Posterior cingulate gyrus (tissue), 11 donors: ENCODE results near the gene TTC9C.
"Not testable (repeated sequence)": the region's sequence is repeated elsewhere in the genome, so short reads cannot be mapped to it uniquely, and the experiment has no call there.

Experiments used
- DNase-seq, 10 donors: peaks; one replicate each; pipeline versions ENCODE4 v3.0.0 to v3.0.0-alpha.2; 2020 to 2021; ENCODE audit warnings: mixed read lengths in 3 of 10
- intact Hi-C: fragments of 100-400 bp; cut with DNase I; formaldehyde crosslinking; loops from one replicate; pipeline ENCODE4 v1.15.1; 2023

TTC9C gene, protein sequence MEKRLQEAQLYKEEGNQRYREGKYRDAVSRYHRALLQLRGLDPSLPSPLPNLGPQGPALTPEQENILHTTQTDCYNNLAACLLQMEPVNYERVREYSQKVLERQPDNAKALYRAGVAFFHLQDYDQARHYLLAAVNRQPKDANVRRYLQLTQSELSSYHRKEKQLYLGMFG

DNA sequence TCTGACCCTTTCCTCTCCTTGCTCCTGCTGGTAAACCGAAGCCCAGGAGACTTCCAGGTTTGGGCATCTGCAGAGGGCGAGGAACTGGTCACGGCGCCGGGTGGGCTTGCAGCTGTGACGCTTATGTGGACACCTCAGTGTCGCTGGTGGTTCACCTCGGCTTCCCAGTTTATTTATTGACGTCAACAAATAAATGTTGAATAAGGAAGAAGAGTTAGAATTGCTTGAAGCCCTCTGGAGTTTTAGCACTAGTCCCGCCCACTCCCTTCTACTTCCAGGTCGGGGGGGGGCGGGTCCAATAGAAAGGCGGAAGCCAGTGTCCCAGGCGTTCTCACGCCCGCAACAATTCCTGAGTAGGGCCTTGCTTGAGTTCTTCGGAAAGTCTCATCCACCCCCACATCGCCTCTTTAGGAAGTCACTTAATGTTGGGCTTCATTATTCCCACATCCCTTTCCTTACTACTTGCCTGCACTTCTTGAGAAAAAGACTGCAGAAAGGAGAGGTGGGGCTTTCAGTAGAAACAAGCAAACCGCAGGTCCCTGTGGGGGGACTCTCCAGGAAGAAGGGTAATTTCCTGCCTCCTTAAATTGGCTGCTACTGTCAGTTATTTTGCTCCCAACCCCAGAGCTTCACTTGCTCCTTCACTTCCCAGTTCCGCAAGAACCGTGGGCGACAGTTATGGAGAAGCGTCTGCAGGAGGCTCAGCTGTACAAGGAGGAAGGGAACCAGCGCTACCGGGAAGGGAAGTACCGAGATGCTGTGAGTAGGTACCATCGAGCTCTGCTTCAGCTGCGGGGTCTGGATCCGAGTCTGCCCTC, at the start of gene TTC9C:
TTC9C (plus strand) TSS at position 316 of the 818 bp plus-strand sequence; CDS start at position 679, 363 bp downstream.
- intact Hi-C loops = loop anchor here (2.0 to 10.0 kb wide), 2 partner anchors 32 to 106 kb away; partner anchors contain the start of genes POLR2G, STX5, TEX54 and WDR74
- peak; percentile 80 to 98 (median 87) for DNase-seq

- peak; percentile 83 to 98 (median 88) for DNase-seq
- intact Hi-C loops = loop anchor here (1.0 kb wide), 1 partner anchor 26 kb away; the partner anchor contains the start of gene INTS5
Measured at GRCh38 chr11:62678770-62679696, 49.3 kb upstream of the TTC9C start, which contains the start of gene UBXN1. TSS of gene UBXN1 (minus strand) at chr11:62679073. CDS start at chr11:62678923, 150 bp downstream.

GRCh38 chr11:62680825-62681240, 47.5 kb upstream of the TTC9C start:
- DNase-seq = peak in 2 of 10 donors; percentile 29 to 49
- intact Hi-C loops = no loop called here

DNA sequence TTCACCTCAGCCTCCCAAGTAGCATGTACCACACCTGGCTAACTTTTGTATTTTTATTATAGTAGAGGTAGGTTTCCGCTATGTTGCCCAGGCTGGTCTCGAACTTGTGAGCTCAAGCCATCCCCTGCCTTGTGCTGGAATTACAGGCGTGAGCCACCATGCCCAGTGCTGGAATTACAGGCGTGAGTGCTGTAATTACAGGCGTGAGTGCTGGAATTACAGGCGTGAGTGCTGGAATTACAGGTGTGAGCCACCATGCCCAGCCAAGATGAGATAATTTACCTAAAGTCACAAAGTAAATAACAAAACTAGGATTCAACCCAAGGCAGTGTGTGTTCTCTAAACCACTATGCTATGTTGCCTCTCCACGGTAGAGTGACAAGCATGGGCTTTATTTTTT, 45.8 kb upstream of the TTC9C start:
- DNase-seq = no peak

GRCh38 chr11:62687508-62688396, 40.5 kb upstream of the TTC9C start:
- DNase-seq = peak in 2 of 10 donors; percentile 58 to 59
- intact Hi-C loops = no loop called here

More for the DNA sequence above, 45.8 kb upstream of the TTC9C start:
- intact Hi-C loops = no loop called here

- DNase-seq = no peak
- intact Hi-C loops = no loop called here
Measured at GRCh38 chr11:62688491-62688890, 39.8 kb upstream of the TTC9C start.

- intact Hi-C loops = loop anchor here (10.0 kb wide), 1 partner anchor 295 kb away; no protein-coding TSS in a partner anchor
Measured at GRCh38 chr11:62689421-62690183, 38.7 kb upstream of the TTC9C start, which contains the start of gene LRRN4CL. TSS of gene LRRN4CL (minus strand) at chr11:62689530. CDS start at chr11:62688508, 1,022 bp downstream.

DNA sequence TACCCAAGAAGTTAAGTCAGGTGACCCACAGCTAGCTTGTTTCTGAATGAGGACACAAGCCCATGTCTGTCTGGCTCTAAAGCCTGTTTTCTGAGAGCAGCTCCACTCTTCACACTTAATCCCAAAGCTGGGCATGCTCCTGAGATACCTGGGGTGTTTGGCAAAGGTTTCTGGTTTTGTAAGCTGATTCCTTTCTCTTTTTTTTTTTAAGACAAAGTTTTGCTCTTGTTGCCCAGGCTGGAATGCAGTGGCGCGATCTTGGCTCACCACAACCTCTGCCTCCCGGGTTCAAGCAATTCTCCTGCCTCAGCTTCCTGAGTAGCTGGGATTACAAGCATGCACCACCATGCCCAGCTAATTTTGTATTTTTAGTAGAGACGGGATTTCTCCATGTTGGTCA, 34.7 kb upstream of the TTC9C start:
- not testable (repeated sequence) for DNase-seq
- intact Hi-C loops = loop anchor here (10.0 kb wide), 1 partner anchor 299 kb away; no protein-coding TSS in a partner anchor

More at GRCh38 chr11:62689421-62690183, 38.7 kb upstream of the TTC9C start, which contains the start of gene LRRN4CL:
- peak in 3 of 10 donors; percentile 36 to 76 (median 42) for DNase-seq

DNA sequence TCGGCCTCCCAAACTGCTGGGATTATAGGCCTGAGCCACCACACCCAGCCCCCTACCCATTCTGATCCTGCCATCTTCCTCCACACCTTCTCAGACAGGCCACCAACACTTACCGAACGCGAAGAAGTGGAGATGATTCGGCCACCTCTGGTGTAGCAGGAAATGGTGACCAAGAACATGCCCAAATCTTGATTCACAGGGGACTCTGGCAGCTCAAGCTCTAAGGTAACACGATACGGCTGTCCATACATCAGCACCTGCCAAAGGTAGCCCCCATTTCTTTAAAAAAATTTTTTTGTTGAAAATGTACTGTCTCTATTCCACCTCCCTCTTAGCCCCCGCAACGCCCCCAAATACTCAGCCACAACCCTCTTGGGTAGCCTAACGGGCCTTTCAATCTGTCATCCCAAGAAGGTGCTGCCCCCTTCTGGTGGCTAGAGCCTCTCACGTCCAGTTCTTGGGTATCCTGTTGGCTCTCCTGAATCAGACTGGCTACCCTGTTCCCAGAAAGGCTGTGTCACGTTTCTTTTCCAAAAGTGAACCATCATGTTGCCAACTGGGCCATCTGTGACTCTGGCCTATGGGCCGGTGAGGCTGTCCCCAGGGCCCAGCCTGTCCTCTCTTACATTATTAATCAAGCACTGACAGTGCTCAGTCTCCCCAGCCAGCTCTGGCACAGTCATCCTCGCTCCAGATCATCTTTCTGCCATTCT, 33.7 kb upstream of the TTC9C start:
- peak in 7 of 10 donors; percentile 62 to 95 (median 75) for DNase-seq

GRCh38 chr11:62702246-62702645, 26.0 kb upstream of the TTC9C start:
- intact Hi-C loops = loop anchor here (10.0 kb wide), 1 partner anchor 107 kb away; the partner anchor contains the start of gene TUT1

More for the DNA sequence above, 33.7 kb upstream of the TTC9C start:
- intact Hi-C loops = loop anchor here (10.0 kb wide), 1 partner anchor 300 kb away; no protein-coding TSS in a partner anchor

DNA sequence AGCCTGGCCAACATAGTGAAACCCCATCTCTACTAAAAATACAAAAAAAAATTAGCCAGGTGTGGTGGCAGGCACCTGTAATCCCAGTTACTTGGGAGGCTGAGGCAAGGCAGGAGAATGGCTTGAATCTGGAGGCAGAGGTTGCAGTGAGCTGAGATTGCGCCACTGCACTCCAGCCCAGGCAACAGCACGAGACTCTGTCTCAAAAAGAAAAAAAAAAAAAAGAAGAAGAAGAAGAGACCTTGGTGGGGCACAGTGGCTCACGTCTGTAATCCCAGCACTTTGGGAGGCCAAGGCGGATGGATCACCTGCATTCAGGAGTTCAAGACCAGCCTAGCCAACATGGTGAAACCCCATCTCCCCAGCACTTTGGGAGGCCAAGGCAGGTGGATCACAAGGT, 24.4 kb upstream of the TTC9C start:
- DNase-seq = peak in 1 of 10 donors; percentile 12
- intact Hi-C loops = loop anchor here (10.0 kb wide), 1 partner anchor 109 kb away; the partner anchor contains the start of gene TUT1

More at GRCh38 chr11:62702246-62702645, 26.0 kb upstream of the TTC9C start:
- peak in 1 of 10 donors; percentile 19 for DNase-seq

DNA sequence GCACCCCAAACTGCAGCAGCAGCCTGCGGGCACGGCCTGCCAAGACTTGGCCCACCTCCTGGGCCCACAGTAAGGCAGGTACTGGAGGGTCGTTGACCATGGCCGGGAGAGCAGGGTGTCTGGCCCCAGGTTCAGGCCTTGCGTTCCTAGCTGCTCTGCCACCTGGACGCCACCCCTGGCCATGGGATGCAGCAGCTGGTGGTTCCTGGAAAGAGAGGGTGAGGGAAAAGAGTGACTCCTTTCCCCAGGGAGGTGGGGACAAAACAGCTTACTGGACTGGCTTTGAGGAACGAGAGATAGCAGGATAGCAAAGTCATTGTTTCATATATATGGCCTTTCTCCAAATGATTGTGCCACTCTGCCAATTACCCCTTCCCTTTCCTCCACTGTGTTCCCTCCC, 22.9 kb upstream of the TTC9C start:
- peak in 1 of 10 donors; percentile 74 for DNase-seq
- intact Hi-C loops = loop anchor here (10.0 kb wide), 1 partner anchor 111 kb away; the partner anchor contains the start of gene TUT1

DNA sequence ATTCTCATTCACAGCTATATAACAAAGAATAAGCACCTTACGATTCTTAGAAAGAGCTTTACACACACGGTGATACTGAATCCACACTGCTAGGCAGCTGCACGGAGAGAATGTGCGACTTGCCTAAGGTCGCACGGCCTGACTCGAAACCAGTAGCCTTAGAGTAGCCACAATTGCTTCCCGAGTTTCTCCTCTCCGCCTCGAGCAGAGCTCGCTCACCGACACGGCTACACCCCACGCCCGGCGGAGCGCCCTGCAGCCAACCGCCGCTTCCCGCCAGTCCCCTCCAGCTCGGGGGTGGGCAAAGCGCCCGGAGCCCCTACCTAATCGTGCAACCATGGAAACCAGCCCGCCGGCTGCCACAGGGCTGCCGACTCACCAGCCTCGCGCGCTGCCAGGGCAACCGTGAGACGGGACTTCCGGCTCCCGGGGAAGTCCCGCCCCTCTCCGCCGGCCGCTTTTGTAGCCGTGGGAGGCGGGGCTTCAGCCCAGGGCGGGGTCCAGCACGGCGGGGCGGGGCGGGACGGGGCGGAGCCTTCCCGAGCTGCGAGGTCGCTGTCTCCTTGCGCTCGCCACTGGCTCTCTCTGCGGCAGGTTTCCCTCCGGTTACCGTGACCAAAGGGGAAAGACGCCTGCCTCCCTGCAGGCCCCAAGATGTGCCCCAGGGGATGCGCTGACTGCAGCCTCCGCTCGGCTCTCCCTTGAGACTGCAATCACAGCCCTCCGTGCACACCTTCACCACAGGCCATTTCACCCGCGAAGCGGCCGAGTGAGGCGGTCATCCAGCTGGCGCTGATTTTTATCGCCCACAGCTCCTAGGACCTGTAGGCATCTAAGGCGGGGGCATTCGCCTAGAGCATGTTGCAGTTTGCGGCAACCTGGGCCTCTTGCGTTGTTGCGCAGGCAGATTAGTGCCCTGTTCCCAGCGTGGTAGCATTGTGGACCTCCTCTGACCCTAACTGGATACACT, 22.1 kb upstream of the TTC9C start:
- intact Hi-C loops = loop anchor here (10.0 kb wide), 1 partner anchor 111 kb away; the partner anchor contains the start of gene TUT1
- DNase-seq = peak; percentile 91 to 99 (median 96)

DNA sequence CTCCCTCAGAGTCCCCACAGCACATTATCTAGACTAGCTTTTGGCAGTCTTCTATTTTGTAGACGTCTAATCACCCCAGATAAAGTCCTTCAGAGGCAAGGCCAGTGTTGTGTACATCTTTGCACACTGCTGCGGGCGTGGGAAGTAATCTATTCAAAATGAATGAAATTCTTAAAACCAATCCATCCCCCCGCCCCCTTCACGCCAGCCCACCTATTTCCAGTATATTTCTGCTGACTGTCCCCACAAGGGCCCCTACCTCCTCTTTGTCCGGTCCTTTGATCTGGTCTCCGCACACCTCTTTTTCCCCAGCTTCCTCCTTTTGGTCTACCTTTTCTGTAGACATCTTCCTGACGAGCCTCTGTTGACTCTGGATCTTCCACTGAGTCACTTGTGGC, 21.4 kb upstream of the TTC9C start:
- intact Hi-C loops = loop anchor here (10.0 kb wide), 1 partner anchor 112 kb away; the partner anchor contains the start of gene TUT1
- DNase-seq = no peak

GRCh38 chr11:62707277-62707861, 20.9 kb upstream of the TTC9C start, which contains the start of the genes BSCL2 and GNG3:
TSS of gene BSCL2 (minus strand) at chr11:62707424. CDS start at chr11:62707195, 229 bp downstream.
TSS of gene GNG3 (plus strand) at chr11:62707676. CDS start at chr11:62708296, 620 bp downstream.
- peak; percentile 62 to 99 (median 95) for DNase-seq
- intact Hi-C loops = loop anchor here (10.0 kb wide), 1 partner anchor 113 kb away; the partner anchor contains the start of gene TUT1
